CD4-positive, alpha-beta T cell treated with Interleukin-10 for 1 hour (primary cell): ENCODE results near the gene RASGRF1.
A peak's percentile ranks its signal among the peaks of the same experiment; 100 is the strongest.
"Not testable (repeated sequence)": the region's sequence is repeated elsewhere in the genome, so short reads cannot be mapped to it uniquely, and the experiment has no call there.

Source experiments
- DNase-seq: peaks from one replicate; pipeline ENCODE4 v3.0.0-alpha.2; 2020

RASGRF1 gene

GRCh38 chr15:79035111-79035601, 55.4 kb downstream of the RASGRF1 start:
- no peak for DNase-seq

- DNase-seq: no peak
These were observed 56.3 kb downstream of the RASGRF1 start for GRCh38 chr15:79034284-79034683.

DNA sequence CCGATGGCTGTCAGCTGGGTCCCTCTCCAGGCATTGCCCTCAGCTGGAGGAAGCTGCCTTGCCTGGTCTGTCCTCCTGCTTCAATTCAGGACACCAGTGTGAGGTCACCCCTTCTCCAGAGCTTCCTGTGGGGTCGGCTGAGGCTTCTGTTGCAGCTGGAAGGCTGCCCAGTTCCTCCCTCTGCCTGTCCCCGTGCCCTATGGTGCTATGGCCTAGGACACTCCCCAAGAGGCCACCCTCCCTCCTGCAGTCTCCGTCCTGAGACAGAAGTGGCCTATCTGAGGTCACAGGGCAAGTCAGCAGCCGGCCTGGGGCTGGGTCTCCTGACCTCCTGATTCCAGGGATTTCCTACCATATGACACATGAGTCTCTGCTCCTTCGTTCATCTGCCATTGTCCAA, 57.9 kb downstream of the RASGRF1 start:
- DNase-seq: no peak

DNA sequence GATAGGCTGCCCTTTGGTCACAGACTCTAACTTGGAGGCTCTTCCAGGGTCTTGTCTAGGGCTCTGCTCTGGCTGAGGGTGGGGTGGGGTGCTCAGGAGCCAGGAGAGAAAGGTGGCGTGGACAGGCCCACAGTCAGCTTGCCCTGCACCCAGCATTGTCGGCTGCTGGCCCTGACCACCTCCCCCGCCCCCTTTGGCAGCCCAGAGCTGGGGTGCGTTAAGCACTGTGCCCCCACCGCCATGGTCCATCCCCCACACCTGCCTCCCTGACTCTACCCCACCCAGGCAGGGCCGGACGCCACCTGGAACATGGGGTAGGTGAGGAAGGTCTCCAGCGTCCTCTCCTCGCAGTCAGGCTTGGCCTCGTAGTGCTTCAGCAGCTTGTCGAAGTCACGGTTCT, 58.8 kb downstream of the RASGRF1 start:
- no peak for DNase-seq

GRCh38 chr15:79031201-79031600, 59.4 kb downstream of the RASGRF1 start:
- DNase-seq: no peak

- no peak for DNase-seq
These were observed 60.1 kb downstream of the RASGRF1 start for GRCh38 chr15:79030470-79030869.

DNA sequence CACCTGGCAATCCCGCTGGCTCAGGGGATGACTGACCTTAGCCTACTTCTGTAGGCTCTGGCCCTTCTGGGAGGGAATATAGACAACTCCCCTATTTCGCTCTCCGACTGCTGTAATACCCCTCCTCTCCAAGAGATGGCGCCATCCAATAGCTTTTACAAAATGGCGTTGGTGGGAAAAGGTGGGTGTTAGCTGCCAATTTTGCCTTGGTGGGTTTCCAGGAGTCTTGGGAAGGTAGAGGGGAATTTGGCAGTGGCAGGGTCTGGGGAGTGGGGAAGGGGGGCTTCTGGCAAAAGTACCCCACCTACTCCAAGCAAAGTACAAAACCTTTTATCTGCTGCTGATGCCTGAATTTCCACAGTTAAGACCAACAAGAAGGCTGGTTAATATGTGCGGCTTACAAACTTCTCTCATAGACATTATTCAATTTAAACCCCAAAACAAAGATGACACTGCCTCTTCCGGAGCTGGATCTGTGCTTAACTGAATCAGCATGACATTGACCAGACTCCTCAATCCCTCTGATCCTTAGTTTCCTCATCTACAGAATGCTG, 62.1 kb downstream of the RASGRF1 start:
- DNase-seq: peak; percentile 6

- DNase-seq: no peak
These were observed 62.8 kb downstream of the RASGRF1 start for GRCh38 chr15:79027532-79028410.

DNA sequence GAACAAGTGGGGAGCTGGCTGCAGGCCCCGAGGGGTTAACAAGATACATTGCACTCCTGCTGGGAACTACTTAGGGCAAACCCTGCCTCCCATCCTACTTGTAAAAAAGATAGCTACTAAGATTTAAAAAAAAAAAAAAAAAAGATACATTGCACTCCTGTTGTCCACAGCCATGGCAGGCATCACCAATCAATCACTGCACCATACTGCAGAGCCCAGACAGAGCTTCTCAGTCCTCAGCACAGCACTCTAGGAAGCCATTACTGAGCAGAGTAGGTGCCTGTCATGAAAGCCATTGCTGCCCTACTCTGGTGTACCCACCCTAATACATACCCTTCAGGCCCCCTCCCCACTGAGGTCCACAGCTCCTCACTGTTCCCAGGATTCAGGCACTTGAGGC, 64.8 kb downstream of the RASGRF1 start:
- no peak for DNase-seq

- no peak for DNase-seq
These were observed 65.4 kb downstream of the RASGRF1 start for GRCh38 chr15:79025201-79025600.

DNA sequence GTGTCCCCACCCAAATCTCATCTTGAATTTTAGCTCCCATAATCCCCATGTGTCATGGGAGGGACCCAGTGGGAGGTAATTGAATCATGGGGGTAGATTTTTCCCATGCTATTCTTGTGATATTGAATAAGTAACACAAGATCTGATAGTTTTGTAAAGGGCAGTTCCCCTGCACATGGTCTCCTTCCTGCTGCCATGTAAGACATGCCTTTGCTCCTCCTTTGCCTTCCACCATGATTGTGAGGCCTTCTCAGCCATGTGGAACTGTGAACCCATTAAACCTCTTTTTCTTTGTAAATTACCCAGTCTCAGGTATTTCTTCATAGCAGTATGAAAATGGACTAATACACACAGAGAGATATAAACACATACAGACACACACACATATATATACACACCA, 66.1 kb downstream of the RASGRF1 start:
- not testable (repeated sequence) for DNase-seq

DNA sequence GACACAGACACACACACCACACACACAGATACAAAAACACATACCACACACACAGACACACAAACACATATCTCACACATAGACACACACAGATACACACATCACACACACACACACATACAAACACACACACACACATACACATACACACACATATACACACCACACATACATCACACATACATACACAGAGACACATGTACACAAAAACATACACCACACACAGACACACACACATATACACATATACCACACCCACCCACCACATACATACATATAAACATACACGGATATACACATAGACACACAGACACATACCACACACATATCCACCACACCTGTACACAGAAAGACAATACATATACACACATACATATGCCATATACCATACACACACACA, 66.7 kb downstream of the RASGRF1 start:
- DNase-seq: no peak

DNA sequence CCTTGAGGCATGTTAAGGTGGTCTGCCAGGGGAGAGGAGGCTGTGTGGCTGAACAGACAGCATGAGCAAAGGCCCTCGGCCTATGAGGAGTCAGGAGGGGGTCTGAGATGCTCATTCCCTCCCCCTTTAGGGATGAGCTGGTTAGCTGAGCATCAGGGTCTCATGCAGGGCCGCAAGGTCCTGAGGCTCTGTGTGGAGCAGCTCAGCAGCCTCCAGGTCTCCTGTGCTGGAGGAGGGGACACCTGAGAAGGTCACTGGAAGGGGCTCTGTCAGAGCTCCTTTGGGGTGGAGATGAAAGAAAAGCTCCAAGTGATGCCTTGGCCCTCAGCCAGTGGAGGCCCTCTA, 67.1 kb downstream of the RASGRF1 start:
- no peak for DNase-seq

- DNase-seq: no peak
These were observed 71.6 kb downstream of the RASGRF1 start for GRCh38 chr15:79018960-79019359.

GRCh38 chr15:79017953-79018352, 72.6 kb downstream of the RASGRF1 start:
- no peak for DNase-seq

- no peak for DNase-seq
These were observed 73.9 kb downstream of the RASGRF1 start for GRCh38 chr15:79016527-79017170.

- DNase-seq: no peak
These were observed 75.2 kb downstream of the RASGRF1 start for GRCh38 chr15:79015416-79015815.

- no peak for DNase-seq
These were observed 80.3 kb downstream of the RASGRF1 start for GRCh38 chr15:79010278-79010677.

DNA sequence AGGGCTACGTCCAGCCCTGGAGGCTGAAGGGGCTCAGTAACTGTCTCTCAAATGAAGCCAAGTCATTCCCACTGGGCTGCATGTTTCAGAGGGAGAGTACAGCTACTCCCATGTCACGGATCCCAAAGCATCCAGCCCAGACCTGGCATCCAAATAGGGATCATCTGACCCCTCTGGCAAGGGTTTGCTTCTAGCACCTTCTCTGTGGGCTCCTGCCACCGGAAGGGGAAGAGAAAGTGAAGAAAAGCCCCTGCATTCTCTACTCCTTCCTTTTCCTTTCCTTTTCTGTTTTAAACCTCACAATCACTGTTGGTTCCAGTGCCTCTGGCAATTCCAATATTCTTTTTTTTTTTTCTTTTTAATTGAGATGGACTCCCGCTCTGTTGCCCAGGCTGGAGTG, 81.2 kb downstream of the RASGRF1 start:
- no peak for DNase-seq

GRCh38 chr15:79008659-79009058, 81.9 kb downstream of the RASGRF1 start:
- no peak for DNase-seq

- DNase-seq: peak; percentile 7
These were observed 83.5 kb downstream of the RASGRF1 start for GRCh38 chr15:79007066-79007465.

DNA sequence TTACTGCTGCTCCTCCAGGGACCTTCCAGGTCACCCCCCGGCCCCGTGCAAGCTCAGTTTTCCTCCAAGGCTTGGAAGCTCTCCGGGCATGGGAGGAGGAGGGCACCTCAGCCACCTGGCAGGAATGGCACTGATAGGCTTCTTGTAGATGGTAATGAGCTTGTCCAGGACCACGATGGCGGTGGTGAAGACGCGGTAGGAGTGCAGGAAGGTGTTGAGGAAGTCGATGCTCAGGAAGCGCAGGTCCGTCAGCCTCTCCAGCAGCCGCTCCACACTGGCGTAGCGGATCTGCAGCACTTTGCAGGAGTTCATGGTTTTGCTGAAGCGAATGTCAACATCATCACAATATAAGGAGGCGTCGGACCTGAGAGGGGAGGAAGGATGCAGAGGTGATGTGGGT, 84.5 kb downstream of the RASGRF1 start:
- DNase-seq: no peak

- DNase-seq: no peak
These were observed 86.2 kb downstream of the RASGRF1 start for GRCh38 chr15:79004336-79004735.

- no peak for DNase-seq
These were observed 86.7 kb downstream of the RASGRF1 start for GRCh38 chr15:79003896-79004295.
